GM18502 (cell line): ENCODE measurements around the gene PLD4.

Experiments
- ATAC-seq: cut with Tn5 transposase; IDR thresholded peaks from one replicate; pipeline ENCODE4 v1.9.1; 2021; ENCODE audit warnings: mild to moderate bottlenecking; ENCODE audit not compliant: unreplicated experiment, poor library complexity

The PLD4 gene

DNA sequence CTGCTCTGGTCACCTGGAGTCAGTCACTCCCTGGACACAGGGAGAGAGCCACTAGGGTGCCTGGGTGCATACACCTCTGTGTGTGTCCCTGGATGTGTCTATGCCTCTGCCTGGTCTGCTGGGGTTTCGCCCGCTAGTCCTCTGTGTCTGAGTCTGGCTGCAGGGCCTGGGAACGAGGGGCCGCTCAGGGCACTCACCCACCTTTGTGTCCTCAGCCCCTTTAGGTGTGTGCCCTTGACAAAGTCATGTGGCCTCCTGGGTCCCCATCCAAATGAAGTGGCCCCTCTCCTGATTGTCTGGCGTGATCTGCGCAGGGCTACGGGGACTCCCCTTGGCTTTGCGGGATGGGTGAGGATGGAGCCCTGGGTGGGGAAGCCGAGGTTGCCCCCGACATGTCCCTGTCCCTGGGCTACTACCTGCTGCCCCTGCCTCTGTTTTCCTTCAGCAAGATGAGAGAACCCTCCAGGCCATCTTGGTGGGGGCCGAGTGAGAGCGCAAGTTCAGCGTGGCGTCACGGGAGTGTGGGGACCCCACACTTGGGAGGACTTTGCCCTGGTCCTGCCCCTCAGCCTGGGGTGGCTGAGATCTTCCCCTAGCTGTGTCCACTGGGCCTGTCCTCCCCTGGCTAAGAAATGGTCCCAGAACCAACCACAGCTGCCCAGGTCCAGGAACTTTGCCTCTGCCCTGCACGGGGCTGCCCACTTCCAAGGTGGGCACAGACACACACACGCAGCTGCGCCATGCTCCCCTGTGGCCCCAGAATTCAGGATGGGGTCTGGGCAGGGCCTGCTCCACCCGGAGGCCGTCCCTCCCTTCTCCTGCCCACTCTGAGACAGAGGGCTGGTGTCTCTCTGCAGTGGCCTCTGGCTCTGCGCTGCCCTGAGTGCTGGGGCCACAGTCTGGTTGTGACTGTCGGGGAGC is 56.2 kb downstream of the PLD4 start:
- no peak for ATAC-seq

DNA sequence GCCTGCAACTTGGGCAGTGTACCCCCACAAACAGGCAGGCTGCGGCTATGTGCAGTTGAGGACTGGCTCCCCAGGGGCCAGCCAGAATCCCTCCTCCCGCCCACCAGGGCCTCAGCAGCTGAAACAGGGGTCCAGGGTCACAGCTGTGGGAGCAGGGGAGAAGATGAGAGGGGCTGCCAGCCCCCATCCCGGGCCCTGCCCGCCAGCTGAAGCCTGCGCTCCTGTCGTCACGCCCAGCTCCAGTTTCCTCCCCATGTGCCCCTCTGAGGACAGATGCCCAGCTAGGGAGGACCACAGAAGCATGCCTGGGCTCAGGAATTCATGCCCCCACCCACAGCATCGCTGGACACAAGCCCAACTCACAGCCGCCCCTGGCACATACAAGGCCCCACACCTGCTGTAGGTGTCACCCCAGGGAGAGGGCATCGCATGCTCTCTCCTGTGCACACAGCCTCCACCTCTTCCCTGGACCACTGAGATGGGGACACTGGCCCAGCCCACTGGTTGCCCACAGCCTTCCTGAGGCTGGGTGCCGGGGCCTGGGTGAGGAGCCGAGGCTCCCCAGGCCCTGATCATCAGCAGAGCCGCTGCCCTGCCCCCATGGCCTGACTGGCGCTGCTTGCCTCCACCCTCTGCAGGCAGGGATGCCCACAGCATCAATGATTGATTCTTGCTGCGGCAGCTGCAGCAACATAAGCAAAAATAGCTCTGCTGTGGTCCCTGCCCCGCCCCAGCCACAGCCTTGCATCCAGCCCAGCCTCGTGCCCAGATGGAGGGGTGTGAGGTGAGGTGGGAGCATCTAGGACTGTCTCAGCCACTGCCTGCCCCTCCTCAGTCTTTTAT is 57.2 kb downstream of the PLD4 start:
- ATAC-seq, result no peak

GRCh38 chr14:104982548-104983230 is 58.0 kb downstream of the PLD4 start:
- no peak for ATAC-seq
